RWPE2 (cell line): ENCODE measurements around the gene SGMS2.

Experiments
- ATAC-seq: fragments of 200-7000 bp; cut with Tn5 transposase; 3 replicates; pipeline ENCODE4 v1.9.1; 2021; ENCODE audit warnings: low read depth
- DNase-seq: peaks from one replicate; pipeline ENCODE4 v3.0.0-alpha.2; 2020; ENCODE audit warnings: low spot score
- H3K27ac ChIP-seq: fragments of 450-650 bp; 2 replicates; pipeline ENCODE4 v1.5.1; 2017; ENCODE audit warnings: mild to moderate bottlenecking; ENCODE audit not compliant: poor library complexity, severe bottlenecking
- H3K27me3 ChIP-seq: fragments of 250-450 bp; sonication (Bioruptor Pico); 2 replicates; pipeline ENCODE4 v1.5.1; 2021; ENCODE audit warnings: mild to moderate bottlenecking, moderate library complexity; ENCODE audit not compliant: insufficient read depth, poor library complexity, severe bottlenecking
- H3K36me3 ChIP-seq: fragments of 250-450 bp; sonication (Bioruptor Pico); 2 replicates; pipeline ENCODE4 v1.5.1; 2020; ENCODE audit warnings: low read depth, mild to moderate bottlenecking, moderate library complexity
- H3K4me1 ChIP-seq: fragments of 250-450 bp; sonication (Bioruptor Pico); 2 replicates; pipeline ENCODE4 v1.5.1; 2021; ENCODE audit warnings: mild to moderate bottlenecking, moderate library complexity; ENCODE audit not compliant: insufficient read depth, poor library complexity, severe bottlenecking
- H3K4me3 ChIP-seq: fragments of 250-450 bp; sonication (Bioruptor Pico); 2 replicates; pipeline ENCODE4 v1.5.1; 2021; ENCODE audit warnings: mild to moderate bottlenecking, moderate library complexity; ENCODE audit not compliant: severe bottlenecking
- H3K9me3 ChIP-seq: fragments of 250-450 bp; sonication (Bioruptor Pico); 2 replicates; pipeline ENCODE4 v1.5.1; 2021; ENCODE audit warnings: mild to moderate bottlenecking, moderate library complexity; ENCODE audit not compliant: severe bottlenecking
- TF ChIP-seq, protein P1 (sequence below): fragments of 450-650 bp; IDR thresholded peaks from one replicate; pipeline ENCODE4 v1.5.1; 2017; ENCODE audit warnings: mild to moderate bottlenecking, moderate library complexity; ENCODE audit not compliant: poor library complexity, severe bottlenecking

The SGMS2 gene

DNA sequence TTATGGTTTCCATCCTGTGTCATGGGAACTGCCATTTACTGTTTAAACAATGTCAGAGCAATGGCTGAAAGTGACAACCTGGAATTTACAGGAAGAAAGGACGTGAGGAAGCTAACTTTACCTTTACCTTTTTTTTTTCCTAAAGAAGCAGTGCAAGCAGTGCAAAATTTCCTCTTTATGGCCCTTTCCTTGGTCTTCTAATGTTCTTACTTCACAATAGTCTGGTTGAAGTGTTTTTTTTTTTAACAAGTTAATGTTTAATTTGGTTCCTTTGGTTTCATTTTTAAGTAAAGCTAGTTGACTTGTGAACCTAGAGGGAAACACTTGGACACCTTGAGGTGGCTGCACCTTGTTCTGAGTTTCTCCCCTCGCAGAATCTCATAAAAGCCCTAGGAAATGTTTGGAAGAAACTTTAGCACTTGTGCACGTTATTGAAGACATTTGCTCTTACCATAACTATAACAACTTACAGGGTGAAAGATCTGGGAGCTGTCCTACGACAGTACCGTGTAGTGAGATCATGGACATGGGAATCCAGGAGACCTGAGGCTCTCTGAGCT lies 1.8 kb downstream of the SGMS2 start:
- H3K27me3 ChIP-seq: no peaks in the 10 kb centered on the region
- no peak for ATAC-seq

DNA sequence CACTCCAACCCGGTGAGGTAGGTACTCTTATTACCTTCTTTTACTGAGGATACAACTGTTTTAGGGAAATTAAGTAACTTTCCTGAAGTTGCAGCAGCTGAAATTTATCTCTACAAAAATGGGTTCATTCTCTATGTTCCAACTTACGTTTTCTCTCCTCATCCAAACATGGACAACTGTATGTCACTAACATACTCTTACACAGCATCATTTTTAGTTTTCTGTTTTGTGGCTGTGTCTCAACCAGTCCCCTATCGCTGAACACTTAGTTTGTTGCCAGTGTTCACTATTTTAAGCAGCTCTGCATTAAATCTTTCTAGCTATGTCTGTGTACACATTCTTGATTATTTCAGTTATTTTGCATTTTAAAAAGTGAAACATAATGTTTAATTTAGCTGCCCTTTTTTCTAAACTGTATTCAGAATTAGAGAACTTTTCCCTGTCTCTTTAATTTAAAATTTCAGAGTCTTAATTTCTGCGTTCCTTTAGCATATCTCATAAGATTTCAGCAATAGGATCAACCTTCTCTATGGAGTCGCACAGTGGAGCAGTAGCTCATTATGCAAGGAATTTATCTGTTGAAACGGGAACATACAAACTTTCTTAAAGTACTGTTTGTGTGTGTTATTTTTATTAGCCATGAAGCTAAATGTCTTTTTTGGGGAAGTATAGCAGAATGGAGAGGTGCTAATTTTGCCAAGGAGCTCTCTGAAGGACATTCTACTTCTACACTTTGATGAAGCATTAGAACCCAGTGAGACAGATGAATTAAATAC lies 3.8 kb downstream of the SGMS2 start:
- Histone ChIP-seq H3K4me1 (peaks cover 28% of the 10 kb centered on the region), H3K27me3 (no peaks in the 10 kb centered on the region), H3K36me3 (peaks cover 3% of the 10 kb centered on the region; the same call in 1 of the 2 replicates), H3K4me3 (no peak overlapping the region), H3K9me3 (no peaks in the 10 kb centered on the region), H3K27ac (no peak overlapping the region)
- no peak for ATAC-seq
- TF ChIP-seq, protein P1, sequence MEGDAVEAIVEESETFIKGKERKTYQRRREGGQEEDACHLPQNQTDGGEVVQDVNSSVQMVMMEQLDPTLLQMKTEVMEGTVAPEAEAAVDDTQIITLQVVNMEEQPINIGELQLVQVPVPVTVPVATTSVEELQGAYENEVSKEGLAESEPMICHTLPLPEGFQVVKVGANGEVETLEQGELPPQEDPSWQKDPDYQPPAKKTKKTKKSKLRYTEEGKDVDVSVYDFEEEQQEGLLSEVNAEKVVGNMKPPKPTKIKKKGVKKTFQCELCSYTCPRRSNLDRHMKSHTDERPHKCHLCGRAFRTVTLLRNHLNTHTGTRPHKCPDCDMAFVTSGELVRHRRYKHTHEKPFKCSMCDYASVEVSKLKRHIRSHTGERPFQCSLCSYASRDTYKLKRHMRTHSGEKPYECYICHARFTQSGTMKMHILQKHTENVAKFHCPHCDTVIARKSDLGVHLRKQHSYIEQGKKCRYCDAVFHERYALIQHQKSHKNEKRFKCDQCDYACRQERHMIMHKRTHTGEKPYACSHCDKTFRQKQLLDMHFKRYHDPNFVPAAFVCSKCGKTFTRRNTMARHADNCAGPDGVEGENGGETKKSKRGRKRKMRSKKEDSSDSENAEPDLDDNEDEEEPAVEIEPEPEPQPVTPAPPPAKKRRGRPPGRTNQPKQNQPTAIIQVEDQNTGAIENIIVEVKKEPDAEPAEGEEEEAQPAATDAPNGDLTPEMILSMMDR: no peak
- no peak for DNase-seq

More for the DNA sequence above, 1.8 kb downstream of the SGMS2 start:
- Histone ChIP-seq H3K36me3 (peaks cover 3% of the 10 kb centered on the region; the same call in 1 of the 2 replicates), H3K4me3 (peak overlapping the region; percentile 92), H3K27ac (peak overlapping the region; percentile 85), H3K4me1 (peaks cover 28% of the 10 kb centered on the region), H3K9me3 (no peaks in the 10 kb centered on the region)
- DNase-seq: no peak
- TF ChIP-seq, protein P1: no peak

DNA sequence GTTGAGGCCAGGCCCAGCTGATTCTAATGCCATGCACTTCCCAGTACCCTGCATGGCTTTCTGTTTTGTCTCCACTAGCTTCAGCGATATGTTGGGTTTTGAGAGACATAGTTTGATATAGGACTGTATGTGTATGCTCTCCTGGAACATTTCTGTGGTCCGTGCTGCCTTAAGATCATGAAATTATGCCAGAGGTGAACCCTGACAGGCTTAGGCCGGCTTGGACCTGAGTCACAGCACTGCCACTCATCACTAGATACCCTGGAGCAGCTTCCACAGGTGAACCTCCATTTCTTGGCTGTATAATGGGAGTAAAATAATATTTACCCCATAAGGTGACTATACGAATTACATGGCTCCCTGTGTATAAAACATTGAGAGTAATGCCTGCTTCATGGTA lies 6.4 kb downstream of the SGMS2 start:
- Histone ChIP-seq H3K27ac (no peak overlapping the region), H3K27me3 (no peaks in the 10 kb centered on the region), H3K36me3 (peaks cover 3% of the 10 kb centered on the region; the same call in 1 of the 2 replicates), H3K9me3 (no peaks in the 10 kb centered on the region), H3K4me1 (peaks cover 23% of the 10 kb centered on the region), H3K4me3 (no peak overlapping the region)
- TF ChIP-seq, protein P1: no peak
- no peak for DNase-seq
- peak; percentile 31; the same call in 1 of the 3 replicates for ATAC-seq

DNA sequence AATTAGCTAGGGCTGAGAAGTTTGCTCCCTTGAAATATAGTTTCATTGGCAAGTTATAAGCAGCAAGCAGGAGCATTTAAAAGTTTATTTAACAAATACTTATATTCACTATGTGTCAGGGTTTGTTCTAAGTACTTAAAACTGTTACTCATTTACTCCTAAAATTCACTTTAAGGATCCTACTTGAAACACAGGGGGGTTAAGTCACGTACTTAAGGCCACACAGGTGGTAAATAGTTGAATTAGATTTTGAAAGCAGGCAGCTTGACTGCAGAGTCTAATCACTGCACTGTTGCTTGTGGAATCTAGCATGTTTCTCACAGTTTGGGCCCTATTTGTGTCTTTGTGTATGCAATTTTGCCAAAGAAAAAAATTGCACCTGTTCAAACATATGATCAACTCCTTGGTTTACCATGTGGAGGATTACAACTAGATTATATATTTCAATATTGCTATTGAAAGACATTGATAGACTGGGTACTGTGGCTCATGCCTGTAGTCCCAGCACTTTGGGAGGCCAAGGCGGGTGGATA lies 7.6 kb downstream of the SGMS2 start:
- Histone ChIP-seq H3K9me3 (no peaks in the 10 kb centered on the region), H3K4me3 (no peak overlapping the region), H3K27me3 (no peaks in the 10 kb centered on the region), H3K27ac (no peak overlapping the region), H3K4me1 (peaks cover 16% of the 10 kb centered on the region), H3K36me3 (peaks cover 3% of the 10 kb centered on the region; the same call in 1 of the 2 replicates)
- ATAC-seq: no peak
- DNase-seq: no peak
- TF ChIP-seq, protein P1: no peak
